Nephron progenitor cell (in vitro differentiated cells): ENCODE measurements around the gene SPINT2.

ENCODE experiments used
- DNase-seq: peaks from one replicate; pipeline ENCODE4 v3.0.0; 2021
- H3K27ac Mint-ChIP-seq: 2 replicates; pipeline ENCODE4 v1.8.0; 2021; ENCODE audit warnings: mild to moderate bottlenecking, moderate library complexity, mixed read lengths
- H3K27me3 Mint-ChIP-seq: 2 replicates; pipeline ENCODE4 v1.8.0; 2021; ENCODE audit warnings: mild to moderate bottlenecking, low read depth, mixed read lengths; ENCODE audit not compliant: poor library complexity
- H3K36me3 Mint-ChIP-seq: 2 replicates; pipeline ENCODE4 v1.8.0; 2021; ENCODE audit warnings: low read depth, mixed read lengths
- H3K4me1 Mint-ChIP-seq: 2 replicates; pipeline ENCODE4 v1.8.0; 2021; ENCODE audit warnings: mixed read lengths
- H3K4me3 Mint-ChIP-seq: 2 replicates; pipeline ENCODE4 v1.8.0; 2021; ENCODE audit warnings: mild to moderate bottlenecking, moderate library complexity, mixed read lengths
- H3K9me3 Mint-ChIP-seq: 2 replicates; pipeline ENCODE4 v1.8.0; 2021; ENCODE audit warnings: mild to moderate bottlenecking, moderate library complexity, mixed read lengths
- TF ChIP-seq, protein P1 (sequence below): fragments of 200-600 bp; sonication (generic); IDR thresholded peaks from 2 replicates; pipeline ENCODE4 v1.5.0; 2021; ENCODE audit warnings: antibody characterized with exemption

SPINT2 gene

GRCh38 chr19:38340927-38341326 lies 76.6 kb downstream of the SPINT2 start:
- Mint-ChIP-seq H3K27ac (no peak overlapping the region), H3K27me3 (peaks cover 7% of the 10 kb centered on the region), H3K36me3 (peaks cover 4% of the 10 kb centered on the region), H3K9me3 (no peaks in the 10 kb centered on the region), H3K4me3 (no peak overlapping the region), H3K4me1 (peaks cover 34% of the 10 kb centered on the region)
- TF ChIP-seq, protein P1, sequence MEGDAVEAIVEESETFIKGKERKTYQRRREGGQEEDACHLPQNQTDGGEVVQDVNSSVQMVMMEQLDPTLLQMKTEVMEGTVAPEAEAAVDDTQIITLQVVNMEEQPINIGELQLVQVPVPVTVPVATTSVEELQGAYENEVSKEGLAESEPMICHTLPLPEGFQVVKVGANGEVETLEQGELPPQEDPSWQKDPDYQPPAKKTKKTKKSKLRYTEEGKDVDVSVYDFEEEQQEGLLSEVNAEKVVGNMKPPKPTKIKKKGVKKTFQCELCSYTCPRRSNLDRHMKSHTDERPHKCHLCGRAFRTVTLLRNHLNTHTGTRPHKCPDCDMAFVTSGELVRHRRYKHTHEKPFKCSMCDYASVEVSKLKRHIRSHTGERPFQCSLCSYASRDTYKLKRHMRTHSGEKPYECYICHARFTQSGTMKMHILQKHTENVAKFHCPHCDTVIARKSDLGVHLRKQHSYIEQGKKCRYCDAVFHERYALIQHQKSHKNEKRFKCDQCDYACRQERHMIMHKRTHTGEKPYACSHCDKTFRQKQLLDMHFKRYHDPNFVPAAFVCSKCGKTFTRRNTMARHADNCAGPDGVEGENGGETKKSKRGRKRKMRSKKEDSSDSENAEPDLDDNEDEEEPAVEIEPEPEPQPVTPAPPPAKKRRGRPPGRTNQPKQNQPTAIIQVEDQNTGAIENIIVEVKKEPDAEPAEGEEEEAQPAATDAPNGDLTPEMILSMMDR: no peak
- no peak for DNase-seq
